PFSK-1 (cell line): Measurements from ENCODE around the gene PREP.

Experiments
- FOXP2 ChIP-seq: optimal IDR thresholded peaks from 2 replicates; pipeline ENCODE3; 2011; ENCODE audit warnings: borderline replicate concordance, control low read depth, inconsistent platforms; ENCODE audit not compliant: insufficient read depth; ENCODE audit errors: extremely low read length, extremely low read depth
- POLR2AphosphoS5 ChIP-seq: IDR thresholded peaks from 2 replicates; pipeline ENCODE4 v1.6.1; 2012; ENCODE audit warnings: low read depth, mild to moderate bottlenecking, control low read depth, low read length, moderate library complexity
- SIN3A ChIP-seq: IDR thresholded peaks from 2 replicates; pipeline ENCODE4 v1.6.1; 2012; ENCODE audit warnings: mild to moderate bottlenecking, low read length, moderate library complexity, borderline replicate concordance; ENCODE audit not compliant: insufficient read depth
- TAF1 ChIP-seq: IDR thresholded peaks from 2 replicates; pipeline ENCODE4 v1.6.1; 2012; ENCODE audit warnings: low read length, control low read depth, borderline replicate concordance; ENCODE audit not compliant: insufficient read depth
- TF ChIP-seq, protein P1 (sequence below), 2 experiments: IDR thresholded peaks; 2 replicates each; pipeline versions ENCODE4 v1.6.1 to v1.8.0; 2011 to 2012; ENCODE audit warnings: low read depth in 2 of 2, low read length in 2 of 2, control low read depth in 1 of 2, inconsistent platforms in 1 of 2, mild to moderate bottlenecking in 1 of 2, moderate library complexity in 1 of 2; ENCODE audit not compliant: insufficient read depth in 1 of 2

The PREP gene

GRCh38 chr6:105257340-105257739 lies 145.5 kb downstream of the PREP start:
- TF ChIP-seq, protein P1, sequence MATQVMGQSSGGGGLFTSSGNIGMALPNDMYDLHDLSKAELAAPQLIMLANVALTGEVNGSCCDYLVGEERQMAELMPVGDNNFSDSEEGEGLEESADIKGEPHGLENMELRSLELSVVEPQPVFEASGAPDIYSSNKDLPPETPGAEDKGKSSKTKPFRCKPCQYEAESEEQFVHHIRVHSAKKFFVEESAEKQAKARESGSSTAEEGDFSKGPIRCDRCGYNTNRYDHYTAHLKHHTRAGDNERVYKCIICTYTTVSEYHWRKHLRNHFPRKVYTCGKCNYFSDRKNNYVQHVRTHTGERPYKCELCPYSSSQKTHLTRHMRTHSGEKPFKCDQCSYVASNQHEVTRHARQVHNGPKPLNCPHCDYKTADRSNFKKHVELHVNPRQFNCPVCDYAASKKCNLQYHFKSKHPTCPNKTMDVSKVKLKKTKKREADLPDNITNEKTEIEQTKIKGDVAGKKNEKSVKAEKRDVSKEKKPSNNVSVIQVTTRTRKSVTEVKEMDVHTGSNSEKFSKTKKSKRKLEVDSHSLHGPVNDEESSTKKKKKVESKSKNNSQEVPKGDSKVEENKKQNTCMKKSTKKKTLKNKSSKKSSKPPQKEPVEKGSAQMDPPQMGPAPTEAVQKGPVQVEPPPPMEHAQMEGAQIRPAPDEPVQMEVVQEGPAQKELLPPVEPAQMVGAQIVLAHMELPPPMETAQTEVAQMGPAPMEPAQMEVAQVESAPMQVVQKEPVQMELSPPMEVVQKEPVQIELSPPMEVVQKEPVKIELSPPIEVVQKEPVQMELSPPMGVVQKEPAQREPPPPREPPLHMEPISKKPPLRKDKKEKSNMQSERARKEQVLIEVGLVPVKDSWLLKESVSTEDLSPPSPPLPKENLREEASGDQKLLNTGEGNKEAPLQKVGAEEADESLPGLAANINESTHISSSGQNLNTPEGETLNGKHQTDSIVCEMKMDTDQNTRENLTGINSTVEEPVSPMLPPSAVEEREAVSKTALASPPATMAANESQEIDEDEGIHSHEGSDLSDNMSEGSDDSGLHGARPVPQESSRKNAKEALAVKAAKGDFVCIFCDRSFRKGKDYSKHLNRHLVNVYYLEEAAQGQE (IDR thresholded peaks at IDR 0.05; ENCODE audit: insufficient read depth in 1 of 2, low read depth in 2 of 2, low read length in 2 of 2) = no peak
- TF ChIP-seq SIN3A (no peak), TAF1 (no peak), POLR2AphosphoS5 (no peak)

DNA sequence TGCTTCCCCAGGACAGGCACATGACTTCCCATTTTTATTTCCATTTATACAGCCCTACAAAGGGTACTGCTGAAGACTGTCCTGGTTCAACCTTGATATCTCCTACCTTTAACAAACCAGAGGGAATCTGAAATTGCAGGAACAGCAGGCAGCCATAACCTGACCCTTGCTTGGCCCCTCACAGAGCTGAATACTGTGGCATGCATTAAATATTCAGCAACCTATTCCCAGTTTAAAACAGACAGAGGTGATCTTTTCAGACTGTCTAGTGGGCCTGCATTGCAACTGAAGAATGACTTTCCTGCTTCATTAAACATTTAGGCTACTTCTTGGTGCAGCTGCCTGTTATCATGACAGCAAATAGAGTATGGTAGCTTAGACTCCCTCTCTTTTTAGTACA lies 146.3 kb downstream of the PREP start:
- TF ChIP-seq TAF1 (no peak), FOXP2 (no peak), SIN3A (no peak), POLR2AphosphoS5 (no peak)
- TF ChIP-seq, protein P1 (IDR thresholded peaks at IDR 0.05; ENCODE audit: insufficient read depth in 1 of 2, low read depth in 2 of 2, low read length in 2 of 2) = no peak

- TF ChIP-seq, protein P1 (IDR thresholded peaks at IDR 0.05; ENCODE audit: insufficient read depth in 1 of 2, low read depth in 2 of 2, low read length in 2 of 2) = no peak
- TF ChIP-seq SIN3A = no peak
- no peak for TF ChIP-seq POLR2AphosphoS5
- no peak for TF ChIP-seq FOXP2
These were observed 149.1 kb downstream of the PREP start for GRCh38 chr6:105253787-105254186.

DNA sequence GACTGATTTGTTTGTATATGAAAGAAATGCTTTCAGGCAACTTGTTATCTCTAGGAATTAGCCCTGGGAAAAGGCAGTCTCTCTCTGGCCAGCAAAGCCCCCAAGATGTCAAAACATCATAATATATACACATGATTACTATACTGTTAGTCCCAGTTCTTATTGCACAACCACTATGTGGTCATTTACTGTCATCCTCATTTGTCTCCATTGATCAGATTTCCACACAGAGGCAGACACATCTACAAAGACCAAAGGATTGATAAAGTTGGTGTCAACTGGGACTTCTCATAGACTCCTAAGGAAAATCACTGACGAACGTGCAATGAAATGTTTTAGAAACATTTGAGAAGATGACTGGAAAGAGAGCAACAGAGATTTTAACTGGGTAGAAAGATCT lies 151.2 kb downstream of the PREP start:
- TF ChIP-seq SIN3A (no peak), TAF1 (no peak), POLR2AphosphoS5 (no peak), FOXP2 (no peak)
- TF ChIP-seq, protein P1 (IDR thresholded peaks at IDR 0.05; ENCODE audit: insufficient read depth in 1 of 2, low read depth in 2 of 2, low read length in 2 of 2) = no peak

GRCh38 chr6:105250533-105250932 lies 152.3 kb downstream of the PREP start:
- TF ChIP-seq FOXP2 = no peak
- no peak for TF ChIP-seq POLR2AphosphoS5
- no peak for TF ChIP-seq TAF1
- TF ChIP-seq, protein P1 (IDR thresholded peaks at IDR 0.05; ENCODE audit: insufficient read depth in 1 of 2, low read depth in 2 of 2, low read length in 2 of 2) = no peak
- no peak for TF ChIP-seq SIN3A
